KOPT-K1 (cell line): ENCODE data around the gene ATP5F1C.
"Not testable (repeated sequence)": the region's sequence is repeated elsewhere in the genome, so short reads cannot be mapped to it uniquely, and the experiment has no call there.

ENCODE experiments used
- H3K27ac ChIP-seq: fragments of 200-600 bp; sonication (generic); 2 replicates; pipeline ENCODE4 v1.5.1; 2016; ENCODE audit warnings: antibody characterized with exemption, mild to moderate bottlenecking, low read depth, low read length; ENCODE audit not compliant: poor library complexity, severe bottlenecking
- H3K36me3 ChIP-seq: fragments of 200-600 bp; sonication (generic); 2 replicates; pipeline ENCODE4 v1.5.1; 2017; ENCODE audit warnings: antibody characterized with exemption, mild to moderate bottlenecking, low read length, moderate library complexity; ENCODE audit not compliant: insufficient read depth
- H3K9me3 ChIP-seq: fragments of 200-600 bp; sonication (generic); 2 replicates; pipeline ENCODE4 v1.5.1; 2017; ENCODE audit warnings: antibody characterized with exemption, low read length, mild to moderate bottlenecking; ENCODE audit not compliant: insufficient read depth, poor library complexity, severe bottlenecking

ATP5F1C gene

DNA sequence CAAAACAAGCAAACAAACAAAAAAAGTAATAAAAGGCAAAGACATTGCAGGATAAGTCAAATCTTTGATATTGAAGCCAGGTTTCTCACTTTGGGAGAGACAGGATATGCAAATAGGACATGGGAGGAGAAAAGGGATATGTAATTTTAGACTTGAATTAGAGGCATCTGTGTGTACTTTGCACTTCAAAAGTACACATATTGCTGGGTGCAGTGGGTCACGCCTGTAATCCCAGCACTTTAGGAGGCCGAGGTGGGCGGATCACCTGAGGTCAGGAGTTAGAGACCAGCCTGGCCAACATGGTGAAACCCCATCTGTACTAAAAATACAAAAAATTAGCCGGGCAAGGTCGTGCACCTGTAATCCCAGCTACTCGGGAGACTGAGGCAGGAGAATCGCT lies 23.8 kb downstream of the ATP5F1C start:
- peaks cover 33% of the 10 kb centered on the region for H3K36me3 ChIP-seq
- not testable (repeated sequence) for H3K9me3 ChIP-seq, H3K27ac ChIP-seq

DNA sequence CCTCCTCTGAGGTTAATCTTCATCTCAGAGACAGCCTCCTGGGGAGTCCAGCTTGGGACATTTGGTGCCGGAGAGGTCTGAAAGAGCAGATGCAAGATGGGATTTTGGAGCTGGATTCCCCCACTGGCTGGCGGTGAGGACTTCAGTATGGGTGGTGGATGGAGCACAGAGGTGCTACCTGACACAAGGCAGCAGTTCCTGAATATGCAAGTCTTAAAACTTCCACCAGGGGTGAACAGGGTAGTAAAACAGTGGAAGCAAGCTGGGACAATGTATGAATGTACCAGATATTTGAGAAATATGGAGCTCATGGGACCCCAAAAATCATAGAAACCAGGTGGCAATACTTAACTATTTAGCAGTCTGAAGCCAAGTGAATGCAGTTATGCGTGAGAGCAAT lies 25.5 kb downstream of the ATP5F1C start:
- no peaks in the 10 kb centered on the region for H3K9me3 ChIP-seq
- no peak overlapping the region for H3K27ac ChIP-seq
- H3K36me3 ChIP-seq, result peaks cover 16% of the 10 kb centered on the region

DNA sequence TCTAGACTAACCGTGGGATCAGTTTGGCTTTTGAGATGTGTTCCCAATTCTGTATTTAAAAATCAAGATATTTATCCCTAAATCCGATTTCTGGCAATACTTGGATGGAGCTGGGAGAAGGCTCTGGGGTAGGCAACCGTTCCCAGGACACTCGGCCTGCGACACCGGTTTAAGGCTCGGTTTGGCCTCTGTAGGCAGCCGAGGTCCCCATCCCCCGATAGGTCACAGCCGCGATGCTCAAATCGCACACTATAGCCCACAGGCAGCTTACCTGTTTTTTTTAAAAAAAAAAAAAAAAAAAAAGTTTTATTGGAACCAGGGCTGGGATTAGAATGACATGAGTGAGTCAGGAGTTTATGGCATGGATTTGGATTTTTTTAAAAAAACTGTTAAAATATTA lies 29.6 kb downstream of the ATP5F1C start:
- Histone ChIP-seq H3K27ac (peak overlapping the region; percentile 69), H3K36me3 (peaks cover 22% of the 10 kb centered on the region), H3K9me3 (no peaks in the 10 kb centered on the region)

DNA sequence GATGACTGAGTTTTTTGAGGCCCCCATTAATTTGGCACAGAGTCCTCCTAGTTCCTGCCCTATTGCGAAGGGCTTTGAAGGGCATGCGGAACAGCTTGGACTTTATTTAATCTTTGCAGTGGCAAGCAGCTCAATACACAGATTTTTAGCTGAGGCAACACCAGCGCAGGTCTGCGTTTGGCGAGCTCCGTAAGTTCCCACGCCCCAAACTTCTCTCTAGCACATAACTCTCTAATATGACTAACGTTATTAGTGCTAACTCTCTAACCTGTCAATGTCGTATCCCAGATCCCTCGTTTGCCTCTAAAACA lies 30.0 kb downstream of the ATP5F1C start:
- peaks cover 25% of the 10 kb centered on the region for H3K36me3 ChIP-seq
- H3K27ac ChIP-seq, result peak overlapping the region; percentile 69
- H3K9me3 ChIP-seq, result no peaks in the 10 kb centered on the region

DNA sequence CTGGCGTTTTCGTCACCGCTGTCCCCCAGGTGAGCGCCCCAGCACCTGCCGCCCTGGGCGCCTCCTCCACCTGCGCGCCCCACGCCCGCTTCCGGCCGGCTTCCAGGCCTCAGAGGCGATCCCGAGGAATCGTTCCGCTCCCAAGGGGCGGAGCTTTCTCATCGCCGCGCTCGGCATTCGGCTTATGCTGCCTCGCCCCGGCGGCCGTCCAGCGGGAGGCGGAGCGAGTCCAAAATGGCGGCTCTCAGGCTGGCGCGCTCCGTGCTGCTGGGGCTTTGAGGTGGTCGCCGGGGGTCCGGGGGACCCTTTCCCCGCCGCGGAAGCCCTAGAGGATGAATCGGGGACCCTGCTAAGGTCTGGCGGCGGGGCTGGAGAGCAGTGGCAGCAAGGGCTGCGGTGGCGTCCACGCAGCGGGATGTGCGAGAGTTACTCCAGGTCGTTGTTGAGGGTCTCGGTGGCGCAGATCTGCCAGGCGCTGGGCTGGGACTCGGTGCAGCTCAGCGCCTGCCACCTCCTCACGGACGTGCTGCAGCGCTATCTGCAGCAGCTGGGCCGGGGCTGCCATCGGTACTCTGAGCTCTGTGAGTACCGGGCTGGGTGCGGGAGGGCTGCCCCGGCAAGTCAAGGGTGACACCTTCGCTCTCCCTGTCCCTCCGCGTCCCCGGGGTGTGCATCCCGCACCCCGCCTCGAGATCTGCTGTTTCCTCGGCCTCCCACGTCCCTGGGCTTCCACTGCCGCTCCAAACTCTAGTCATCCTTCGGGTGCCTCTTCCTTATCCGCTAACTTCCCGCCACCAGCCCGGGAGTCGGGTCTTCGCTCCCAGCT lies 30.5 kb downstream of the ATP5F1C start, which contains the start of gene TAF3:
TAF3 (plus strand) TSS at position 211 of the 826 bp plus-strand sequence; CDS start at position 416, 205 bp downstream.
- H3K9me3 ChIP-seq, result no peaks in the 10 kb centered on the region
- peak within 1 kb of the TSS; percentile 69 for H3K27ac ChIP-seq
- H3K36me3 ChIP-seq, result peaks cover 28% of the 10 kb centered on the region

DNA sequence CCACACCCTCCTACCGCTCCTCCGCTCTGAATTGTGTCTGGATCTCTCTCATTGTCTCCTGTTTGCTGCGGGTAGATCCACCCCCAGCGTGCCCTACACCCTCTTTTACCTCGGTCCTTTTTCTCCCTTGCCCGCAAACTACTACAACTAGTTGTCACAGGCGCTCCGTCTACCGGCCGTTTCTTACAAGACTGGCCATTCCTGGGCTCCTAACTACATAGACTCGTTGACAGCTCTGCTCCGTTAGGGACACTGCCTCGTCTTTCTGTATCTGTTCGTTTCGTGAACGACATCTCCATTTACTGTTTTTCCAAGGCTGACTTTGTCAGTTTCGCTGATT lies 31.1 kb downstream of the ATP5F1C start:
- Histone ChIP-seq H3K27ac (peak overlapping the region; percentile 69), H3K9me3 (no peaks in the 10 kb centered on the region)

DNA sequence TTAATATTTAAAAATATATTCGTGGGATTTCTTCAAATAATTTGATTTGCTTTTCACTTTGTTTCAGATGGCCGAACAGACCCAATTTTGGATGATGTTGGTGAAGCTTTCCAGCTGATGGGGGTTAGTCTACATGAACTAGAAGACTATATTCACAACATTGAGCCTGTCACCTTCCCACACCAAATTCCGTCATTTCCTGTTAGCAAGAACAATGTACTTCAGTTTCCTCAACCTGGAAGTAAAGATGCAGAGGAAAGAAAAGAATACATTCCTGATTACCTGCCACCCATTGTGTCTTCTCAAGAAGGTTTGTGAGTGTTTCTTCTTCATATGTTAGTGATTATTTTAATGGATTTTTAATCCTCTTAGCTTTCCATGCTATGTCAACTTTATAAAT lies 36.3 kb downstream of the ATP5F1C start:
- Histone ChIP-seq H3K36me3 (peaks cover 73% of the 10 kb centered on the region), H3K9me3 (no peaks in the 10 kb centered on the region), H3K27ac (no peak overlapping the region)

More for the DNA sequence above, 31.1 kb downstream of the ATP5F1C start:
- peaks cover 28% of the 10 kb centered on the region for H3K36me3 ChIP-seq

DNA sequence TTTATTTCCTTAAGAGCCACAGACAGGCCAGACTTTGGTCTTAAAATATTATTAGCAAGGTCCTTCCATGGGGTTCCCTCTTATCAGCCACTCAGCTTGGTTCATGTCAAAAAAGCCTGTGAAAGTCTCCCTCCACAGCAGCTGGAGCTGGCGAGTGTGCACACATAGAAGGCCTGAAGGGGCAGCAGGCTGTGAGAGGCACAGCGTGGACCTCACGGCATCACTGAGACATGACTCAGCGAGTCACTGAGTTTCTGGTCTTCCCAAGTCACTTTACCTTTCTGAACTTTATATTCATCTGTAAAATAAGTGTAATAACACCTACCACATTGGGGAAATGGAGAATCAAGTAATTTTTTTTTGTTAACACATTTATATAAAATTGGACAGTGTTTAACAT lies 39.0 kb downstream of the ATP5F1C start:
- H3K36me3 ChIP-seq, result peaks cover 62% of the 10 kb centered on the region
- no peaks in the 10 kb centered on the region for H3K9me3 ChIP-seq
- no peak overlapping the region for H3K27ac ChIP-seq

DNA sequence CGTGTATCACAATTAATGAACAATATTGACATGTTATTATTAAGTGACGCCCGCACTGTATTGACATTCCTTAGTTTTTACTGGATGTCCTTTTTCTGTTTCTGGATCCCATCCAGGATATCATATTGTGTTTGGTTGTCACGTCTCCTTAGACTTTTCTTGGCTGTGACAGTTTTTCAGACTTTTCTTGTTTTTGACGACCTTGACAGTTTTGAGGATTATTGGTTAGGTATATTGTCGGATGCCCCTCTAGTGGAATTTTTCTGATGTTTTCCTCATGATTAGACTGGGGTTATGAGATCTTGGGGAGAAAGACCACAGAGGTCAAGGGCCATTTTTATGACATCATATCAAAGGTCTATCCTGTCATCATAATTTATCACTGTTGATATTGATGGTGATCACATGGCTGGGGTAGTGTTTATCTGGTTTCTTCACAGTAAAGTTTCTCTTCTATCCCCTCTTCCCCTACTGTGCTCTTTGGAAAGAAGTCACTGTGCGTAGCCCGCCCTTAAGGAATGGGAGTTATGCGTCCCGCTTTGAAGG lies 41.4 kb downstream of the ATP5F1C start:
- no peaks in the 10 kb centered on the region for H3K9me3 ChIP-seq
- H3K27ac ChIP-seq, result no peak overlapping the region
- H3K36me3 ChIP-seq, result peaks cover 46% of the 10 kb centered on the region

DNA sequence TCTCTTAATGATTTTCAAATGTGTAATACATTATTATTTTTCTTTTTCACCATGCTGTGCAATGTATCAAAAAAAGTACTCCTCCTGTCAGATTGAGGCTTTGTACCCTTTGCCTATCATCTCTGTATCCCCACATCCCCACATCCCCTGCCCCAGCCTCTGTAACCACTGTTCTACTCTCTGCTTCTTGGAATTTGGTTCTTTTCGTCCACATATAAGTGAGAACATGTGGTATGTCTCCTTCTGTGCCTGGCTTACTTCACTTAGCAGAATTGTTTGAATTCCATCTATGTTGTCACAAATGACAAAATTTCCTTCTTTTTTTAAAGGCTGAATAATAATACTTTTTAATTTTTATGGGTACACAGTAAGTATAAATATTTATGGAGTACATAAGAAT lies 44.1 kb downstream of the ATP5F1C start:
- H3K36me3 ChIP-seq, result peaks cover 19% of the 10 kb centered on the region
- H3K27ac ChIP-seq, result no peak overlapping the region

DNA sequence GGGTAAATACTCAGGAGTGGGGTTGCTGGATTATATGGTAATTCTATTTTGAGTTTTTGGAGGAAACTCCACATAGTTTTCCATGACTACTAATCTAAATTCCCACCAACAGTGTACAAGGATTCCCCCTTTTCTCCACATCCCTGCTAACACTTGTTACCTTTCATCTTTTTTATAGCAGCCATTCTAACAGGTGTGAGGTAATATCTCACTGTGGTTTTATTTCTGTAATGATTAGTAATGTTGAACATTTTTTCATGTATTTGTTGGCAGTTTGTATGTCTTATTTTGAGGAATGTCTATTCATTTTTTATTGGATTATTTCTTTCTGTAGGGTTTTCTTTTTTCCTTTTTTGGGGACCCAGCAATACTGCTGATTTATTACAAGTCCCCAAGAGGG lies 45.2 kb downstream of the ATP5F1C start:
- peaks cover 9% of the 10 kb centered on the region for H3K36me3 ChIP-seq
- H3K27ac ChIP-seq, result no peak overlapping the region
- no peaks in the 10 kb centered on the region for H3K9me3 ChIP-seq

More for the DNA sequence above, 44.1 kb downstream of the ATP5F1C start:
- H3K9me3 ChIP-seq, result no peaks in the 10 kb centered on the region

DNA sequence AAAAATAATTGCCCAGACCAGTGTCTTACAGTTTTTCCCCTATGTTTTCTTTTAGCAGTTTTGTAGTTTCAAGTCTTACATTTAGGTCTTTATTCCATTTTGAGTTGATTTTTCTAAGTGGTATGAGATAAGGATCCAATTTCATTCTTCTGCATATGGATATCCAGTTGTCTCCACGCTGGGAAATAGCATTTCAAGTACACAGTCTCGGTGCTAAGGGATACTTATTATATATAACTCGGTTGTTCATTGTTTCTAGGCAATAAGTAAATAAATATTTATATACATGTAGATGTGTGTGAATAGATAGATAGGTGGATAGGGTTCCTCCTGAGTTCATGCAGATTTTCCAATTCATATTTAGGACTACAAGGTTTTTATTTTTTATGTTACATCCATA lies 46.3 kb downstream of the ATP5F1C start:
- Histone ChIP-seq H3K9me3 (no peaks in the 10 kb centered on the region), H3K27ac (no peak overlapping the region), H3K36me3 (peaks cover 6% of the 10 kb centered on the region)

DNA sequence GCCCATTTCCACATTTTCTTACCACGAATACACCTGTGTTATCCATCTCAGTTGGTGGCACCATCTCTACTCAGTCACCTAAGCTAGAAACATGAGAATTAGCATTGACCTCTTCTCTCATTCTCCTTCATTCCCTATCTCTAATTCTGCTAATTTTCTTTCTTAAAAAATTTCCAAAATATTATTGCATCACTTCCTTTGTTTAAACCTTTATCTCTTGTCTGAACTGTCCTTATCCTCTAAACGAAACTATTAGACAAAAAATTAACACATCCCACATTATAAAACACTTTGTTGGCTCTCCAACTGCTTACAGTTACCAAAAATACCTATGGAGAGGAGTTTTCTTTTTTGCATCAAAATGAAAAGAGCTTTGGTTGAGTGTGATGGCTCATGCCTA lies 48.6 kb downstream of the ATP5F1C start:
- H3K27ac ChIP-seq, result no peak overlapping the region
- no peaks in the 10 kb centered on the region for H3K9me3 ChIP-seq
- H3K36me3 ChIP-seq, result peaks cover 4% of the 10 kb centered on the region

DNA sequence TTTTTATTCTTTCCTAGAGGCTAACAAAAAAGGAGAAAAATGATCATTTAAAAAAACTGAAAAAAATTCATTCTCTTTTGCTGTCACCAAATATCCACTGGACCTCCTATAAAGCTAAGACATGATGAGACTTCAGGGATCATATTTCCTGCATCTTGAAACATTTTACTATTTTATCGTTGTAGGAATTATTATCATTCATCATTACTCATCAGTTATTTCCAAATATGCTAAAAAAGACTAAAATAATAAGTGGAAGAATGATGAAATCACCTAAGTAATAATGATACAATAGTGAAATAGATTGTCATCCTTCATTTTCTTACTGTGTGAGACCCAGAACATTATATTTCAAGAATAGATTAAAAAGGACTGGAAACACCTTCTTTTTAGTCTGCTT lies 58.6 kb downstream of the ATP5F1C start:
- Histone ChIP-seq H3K9me3 (no peaks in the 10 kb centered on the region), H3K27ac (no peak overlapping the region), H3K36me3 (peaks cover 9% of the 10 kb centered on the region)

DNA sequence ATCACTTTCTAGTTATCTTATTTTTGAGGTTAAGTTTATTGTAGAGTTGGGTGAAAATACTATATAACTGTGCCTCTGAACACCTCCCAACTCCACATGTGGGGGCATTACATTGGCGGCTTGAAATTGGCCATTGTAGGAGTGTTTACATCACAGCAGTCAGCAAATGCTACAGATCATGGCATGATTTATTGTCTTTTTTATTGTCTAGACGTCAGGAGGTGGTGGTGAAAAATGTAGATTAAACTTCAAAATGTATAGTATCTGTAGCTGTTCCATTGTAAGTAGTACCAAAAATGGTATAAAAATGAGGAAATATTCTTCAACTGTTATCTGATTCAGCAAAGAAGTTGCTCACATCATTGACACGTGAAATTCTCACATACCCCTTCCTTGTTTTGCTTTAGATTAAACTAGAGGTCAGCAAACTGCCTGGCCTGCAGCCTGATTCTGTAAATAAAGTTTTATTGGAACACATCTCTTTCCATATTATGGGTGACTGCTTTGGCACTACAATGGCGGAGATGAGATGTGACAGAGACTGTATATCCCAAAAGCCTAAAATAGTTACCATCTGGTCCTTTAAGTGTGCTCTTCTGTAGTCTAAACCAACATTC lies 65.4 kb downstream of the ATP5F1C start:
- Histone ChIP-seq H3K9me3 (no peaks in the 10 kb centered on the region), H3K27ac (no peak overlapping the region), H3K36me3 (peaks cover 5% of the 10 kb centered on the region; the same call in 1 of the 2 replicates)

DNA sequence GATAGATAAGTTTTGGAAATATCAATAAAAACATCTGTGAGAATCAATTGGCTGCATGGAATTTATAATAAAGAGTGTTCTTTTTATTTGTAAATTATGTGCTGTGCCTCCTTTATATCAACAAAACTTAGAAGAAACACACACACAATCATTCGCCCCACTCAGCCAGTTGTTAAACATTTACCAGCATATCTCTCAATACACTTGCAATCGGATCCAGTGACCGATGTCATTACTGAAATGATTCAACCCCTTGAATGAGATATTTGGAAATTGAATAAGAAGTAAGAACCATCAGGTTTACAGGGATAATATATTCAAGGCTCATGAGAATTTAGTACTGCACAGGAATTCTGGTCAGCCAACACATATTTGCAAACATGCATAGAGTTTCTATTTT lies 65.9 kb downstream of the ATP5F1C start:
- H3K9me3 ChIP-seq, result no peaks in the 10 kb centered on the region
- peaks cover 5% of the 10 kb centered on the region; the same call in 1 of the 2 replicates for H3K36me3 ChIP-seq
- no peak overlapping the region for H3K27ac ChIP-seq
